OCI-M1 (cell line): Measurements from ENCODE around the gene VPS13D.
A peak's percentile ranks its signal among the peaks of the same experiment; 100 is the strongest.
"Not testable (repeated sequence)": the region's sequence is repeated elsewhere in the genome, so short reads cannot be mapped to it uniquely, and the experiment has no call there.

Experiments used
- DNase-seq: peaks from one replicate; lab custom pipeline; 2025; lab: John Stamatoyannopoulos, UW

The VPS13D gene

DNA sequence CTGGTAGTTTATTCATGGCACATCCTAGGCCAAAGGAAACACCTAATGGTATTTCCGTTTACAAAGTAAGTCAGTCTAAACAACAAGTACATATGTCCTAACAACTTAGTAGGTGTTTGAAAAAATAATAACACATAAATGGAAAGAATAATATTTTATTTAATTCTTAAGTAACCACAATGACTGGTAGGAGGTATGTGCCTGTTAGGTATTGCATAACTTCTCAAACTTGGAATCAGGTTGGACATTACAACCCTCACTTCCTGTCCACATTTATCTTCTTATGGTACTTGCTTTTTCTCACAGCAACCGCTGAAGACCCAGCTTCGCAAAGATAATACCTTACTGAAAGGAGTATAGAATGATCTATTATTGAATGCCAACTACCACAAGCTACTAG is 64.2 kb downstream of the VPS13D start:
- no peak for DNase-seq

DNA sequence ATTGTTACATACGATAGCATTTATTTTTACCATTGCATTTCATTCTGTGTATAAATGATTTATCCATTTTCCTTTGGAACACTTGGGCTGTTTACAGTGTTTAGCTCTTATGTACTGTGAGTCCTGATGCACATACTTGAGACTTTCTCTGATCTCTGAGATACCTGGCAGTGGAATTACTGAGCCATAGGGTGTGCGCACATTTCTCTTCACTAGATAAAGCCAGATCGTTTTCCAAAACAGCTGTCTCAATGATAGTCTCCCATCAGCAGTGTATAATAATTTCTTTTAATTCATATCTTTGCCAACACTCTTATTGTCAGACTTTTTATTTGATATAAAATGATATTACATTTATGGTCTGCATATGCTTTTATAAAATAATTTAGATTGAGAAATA is 66.2 kb downstream of the VPS13D start:
- DNase-seq = no peak

DNA sequence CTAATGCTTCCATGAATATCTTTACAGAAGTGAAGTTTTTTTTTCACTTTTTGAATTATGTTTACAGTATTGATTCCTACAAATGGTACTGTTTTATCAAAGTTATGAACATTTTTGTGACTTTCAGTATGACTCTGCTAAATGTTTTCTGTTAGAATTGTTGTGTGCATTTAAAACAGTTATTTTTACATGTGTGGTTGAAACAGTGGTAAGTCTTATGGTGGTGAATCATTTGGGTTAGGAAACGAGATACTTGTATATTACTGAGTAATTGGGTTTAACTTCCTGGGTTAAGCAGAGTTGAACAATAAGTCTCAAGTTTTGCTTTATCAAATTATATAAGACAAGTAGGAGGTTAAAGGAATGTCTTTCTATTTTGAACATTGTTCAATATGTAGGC is 66.8 kb downstream of the VPS13D start:
- peak; percentile 6 for DNase-seq

DNA sequence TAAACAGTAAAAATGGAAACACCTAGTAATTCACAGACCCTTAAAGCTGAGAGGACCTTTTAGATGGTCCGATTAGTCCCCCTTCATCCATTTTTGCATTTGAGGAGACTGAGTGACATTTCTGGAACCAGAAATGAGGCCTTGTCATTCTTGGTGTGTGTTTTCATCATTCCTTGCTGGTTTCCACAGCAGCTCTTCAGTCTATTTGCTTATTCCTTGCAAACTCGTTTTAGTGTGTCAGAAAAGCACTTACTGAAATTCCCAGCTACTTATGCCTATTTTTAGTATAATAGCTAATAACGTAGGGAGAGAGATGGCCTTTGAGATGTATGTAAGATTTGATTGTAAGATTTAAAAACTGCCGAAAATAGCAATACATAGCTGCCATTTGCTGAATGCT is 70.9 kb downstream of the VPS13D start:
- no peak for DNase-seq

DNA sequence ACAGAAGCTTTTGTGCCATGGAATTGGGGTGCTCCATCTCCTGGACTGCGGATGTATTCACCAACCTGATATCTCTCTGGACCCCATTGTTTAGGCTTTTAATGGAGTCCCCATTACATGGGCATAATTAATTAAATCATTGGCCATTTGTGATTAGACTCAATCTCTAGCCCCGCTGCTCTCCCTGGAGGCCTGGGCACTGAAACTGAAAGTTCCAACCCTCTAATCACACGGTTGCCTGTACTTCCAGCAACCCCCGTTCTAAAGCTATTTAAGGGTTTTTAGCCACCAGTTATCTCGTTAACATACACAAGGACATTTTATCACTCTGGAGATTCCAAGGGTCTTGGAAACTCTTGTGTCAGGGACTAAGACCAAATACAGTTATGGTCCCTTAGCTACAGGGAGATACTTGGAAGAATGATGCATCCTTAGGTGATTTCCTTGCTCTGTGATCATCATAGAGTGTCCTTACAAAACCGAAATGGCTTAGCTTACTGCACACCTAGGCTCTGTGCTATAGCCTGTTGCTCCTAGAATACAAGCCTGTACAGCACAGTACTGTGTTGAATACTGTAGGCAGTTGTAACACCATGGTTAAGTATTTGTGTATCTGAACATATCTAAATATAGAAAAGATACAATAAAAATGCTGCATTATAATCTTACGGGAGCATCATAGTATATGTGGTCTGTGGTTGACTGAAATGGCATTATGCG is 71.8 kb downstream of the VPS13D start:
- DNase-seq = no peak

DNA sequence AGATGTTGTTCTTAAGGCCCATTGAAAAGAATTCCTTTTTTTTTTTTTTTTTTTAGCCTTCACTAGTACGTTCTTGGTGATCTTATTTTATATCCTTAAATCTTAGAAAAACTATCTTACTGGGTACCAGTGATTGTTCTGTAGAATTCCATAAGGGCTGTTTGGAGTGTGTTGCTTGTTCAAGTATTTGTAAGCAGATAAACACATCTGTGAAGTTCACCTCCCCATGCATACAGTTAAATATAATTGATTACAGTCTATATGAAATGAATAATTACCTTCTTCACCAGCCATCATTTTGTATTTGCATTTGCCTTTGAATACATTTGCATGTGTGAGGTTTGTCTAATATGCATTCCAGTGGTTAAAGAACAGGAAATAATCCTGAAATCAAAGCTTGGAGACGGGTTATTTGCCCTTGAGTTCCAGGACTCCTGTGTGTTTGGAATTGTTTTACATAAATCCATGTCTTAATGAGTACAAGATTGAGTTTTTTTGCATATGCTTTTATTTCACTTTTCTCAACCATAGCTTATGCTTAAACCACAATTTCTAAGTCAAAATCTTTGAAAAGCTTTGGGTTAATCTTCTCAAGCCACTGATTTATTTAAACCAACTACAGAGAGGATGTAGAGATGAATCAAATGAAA is 73.1 kb downstream of the VPS13D start:
- DNase-seq = no peak

DNA sequence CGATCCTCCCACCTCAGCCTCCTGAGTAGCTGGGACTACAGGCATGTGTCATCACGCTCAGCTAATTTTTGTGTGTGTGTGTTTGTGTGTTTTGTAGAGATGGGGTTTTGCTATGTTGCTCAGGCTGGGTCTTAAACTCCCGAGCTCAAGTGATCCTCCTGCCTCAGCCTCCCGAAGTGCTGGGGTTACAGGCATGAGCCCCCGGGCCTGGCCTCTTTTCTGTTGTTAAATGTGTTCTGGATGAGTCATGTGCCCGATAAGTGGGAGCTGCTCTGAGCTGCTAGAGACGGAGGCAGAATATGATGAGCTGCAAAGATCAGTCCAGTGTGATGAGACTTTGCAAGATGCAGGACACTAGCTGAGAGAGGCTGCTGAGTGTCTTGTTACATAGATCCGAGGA is 75.5 kb downstream of the VPS13D start:
- no peak for DNase-seq

DNA sequence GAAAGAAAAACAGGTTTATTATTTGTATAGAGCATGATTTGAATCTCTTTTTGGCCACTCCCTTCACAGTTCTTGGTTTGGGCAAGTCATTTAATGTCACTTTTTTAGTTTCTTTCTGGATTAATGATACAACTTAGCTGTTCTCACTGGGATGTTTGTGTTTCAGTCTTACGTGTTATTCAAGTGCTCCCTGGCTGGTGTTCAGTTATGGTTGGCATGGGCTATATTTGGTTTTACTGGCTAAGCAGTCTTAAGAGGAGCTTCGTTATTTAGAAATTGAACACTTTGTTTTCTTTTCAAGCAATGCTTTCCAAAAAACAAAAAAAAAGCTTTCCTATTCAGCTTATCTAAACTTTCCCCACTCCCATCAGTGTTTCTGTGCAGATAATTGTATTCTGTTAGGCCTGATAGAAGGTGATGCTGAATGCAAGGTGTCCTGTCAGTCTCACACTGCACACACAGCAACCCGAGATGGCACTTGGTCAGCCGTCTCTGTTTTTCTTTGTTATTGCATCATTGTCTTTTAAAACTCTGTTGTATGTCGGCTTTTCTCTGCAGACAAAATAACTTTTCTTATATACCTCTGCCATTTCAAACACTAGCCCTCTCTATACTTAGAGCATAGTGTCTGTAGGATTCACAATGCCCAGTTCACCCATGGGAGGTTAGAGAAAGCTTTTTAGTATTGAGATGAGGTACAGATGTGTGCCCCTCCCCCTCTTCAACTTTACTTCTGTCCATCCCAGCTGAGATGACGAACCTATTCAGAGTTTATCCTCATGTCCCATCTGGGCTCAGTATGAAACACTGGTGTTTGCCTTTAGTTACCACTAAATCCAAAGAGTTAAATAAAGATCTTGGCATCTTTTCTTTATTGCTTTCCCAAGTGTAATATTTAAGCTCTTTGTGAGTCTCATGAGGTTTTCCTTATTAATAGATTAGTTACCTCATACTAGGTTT is 80.2 kb downstream of the VPS13D start:
- DNase-seq = no peak

DNA sequence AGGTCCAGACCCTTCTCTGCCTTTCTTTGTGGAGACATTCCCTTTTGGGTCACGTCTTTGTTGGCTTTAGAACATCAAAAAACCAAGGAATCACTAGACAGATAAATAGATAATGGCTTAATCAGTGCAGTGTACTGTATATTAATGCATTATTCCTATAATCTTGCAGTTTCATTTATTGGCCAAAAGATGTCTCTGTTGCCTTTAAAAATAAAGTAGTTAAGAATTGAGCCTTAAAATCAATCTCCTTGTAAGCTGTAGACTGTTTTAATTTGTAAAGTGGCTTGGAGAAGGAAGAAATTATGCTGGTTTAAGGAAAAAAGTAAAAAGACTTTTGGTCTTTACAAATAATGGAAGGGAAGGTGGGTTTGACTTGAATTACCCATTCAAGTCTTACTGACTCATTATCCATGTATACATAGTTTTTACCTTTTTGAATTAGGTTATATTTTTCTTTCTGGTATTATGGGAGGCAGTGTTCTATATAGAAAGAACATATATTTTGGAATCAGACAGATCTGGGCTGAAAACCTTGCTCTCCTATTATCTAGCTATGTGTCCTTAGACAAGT is 84.6 kb downstream of the VPS13D start:
- peak; percentile 60 for DNase-seq

DNA sequence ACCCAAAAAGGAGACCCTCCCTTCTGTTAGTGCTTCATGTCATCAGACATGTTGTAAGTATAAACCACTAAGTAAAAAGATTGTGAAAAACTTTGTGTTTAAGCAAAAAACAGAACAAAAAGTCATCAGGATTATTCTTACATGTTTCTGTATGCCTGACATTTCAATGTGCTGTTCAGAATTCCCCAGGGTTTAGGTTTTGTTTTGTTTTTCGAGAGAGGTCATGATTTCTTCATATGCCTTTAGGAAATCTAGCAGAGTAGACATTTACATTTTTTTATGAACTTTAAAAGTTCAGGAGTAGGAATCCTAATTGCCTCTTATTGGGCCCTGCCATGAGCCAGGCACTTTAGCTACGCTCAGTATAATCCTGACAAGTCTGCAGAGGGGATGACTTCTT is 85.3 kb downstream of the VPS13D start:
- DNase-seq = no peak

DNA sequence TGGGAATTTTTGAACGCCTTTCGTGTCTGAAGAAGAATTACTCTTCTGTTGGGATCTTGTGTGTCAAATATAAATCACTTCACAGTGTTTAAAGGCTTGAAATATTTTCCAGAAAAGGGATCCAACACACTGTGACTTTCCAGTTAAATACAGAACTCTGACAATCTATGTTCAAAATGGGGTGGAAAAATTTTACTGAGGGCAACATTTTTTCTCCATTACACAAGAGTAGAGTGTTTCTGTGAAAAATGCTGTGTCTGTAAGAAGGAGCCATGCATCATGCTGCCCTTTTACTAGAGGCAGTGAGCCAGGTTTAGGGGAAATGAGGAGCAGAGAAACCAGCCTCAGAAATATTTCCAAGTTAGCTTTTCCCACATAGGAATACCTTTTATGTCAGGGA is 86.5 kb downstream of the VPS13D start:
- no peak for DNase-seq

DNA sequence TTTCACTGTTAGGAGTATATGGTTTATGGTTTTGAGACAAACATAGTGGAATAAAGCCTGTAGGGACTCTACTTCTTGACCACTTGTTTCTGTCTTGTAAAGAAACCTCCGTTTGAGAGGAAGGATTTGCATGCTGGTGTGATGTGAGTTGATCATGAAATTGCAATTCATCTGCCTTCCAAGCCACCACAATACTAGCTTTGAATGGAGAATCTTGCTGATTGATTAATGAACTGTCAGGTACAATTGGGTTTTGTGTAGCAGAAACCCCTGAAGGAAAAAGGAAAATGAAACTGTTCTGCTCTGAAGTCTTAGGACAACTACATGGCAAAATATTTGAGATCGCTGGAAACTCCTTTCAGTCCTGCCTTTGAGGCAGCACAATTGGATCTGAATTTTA is 90.7 kb downstream of the VPS13D start:
- no peak for DNase-seq

DNA sequence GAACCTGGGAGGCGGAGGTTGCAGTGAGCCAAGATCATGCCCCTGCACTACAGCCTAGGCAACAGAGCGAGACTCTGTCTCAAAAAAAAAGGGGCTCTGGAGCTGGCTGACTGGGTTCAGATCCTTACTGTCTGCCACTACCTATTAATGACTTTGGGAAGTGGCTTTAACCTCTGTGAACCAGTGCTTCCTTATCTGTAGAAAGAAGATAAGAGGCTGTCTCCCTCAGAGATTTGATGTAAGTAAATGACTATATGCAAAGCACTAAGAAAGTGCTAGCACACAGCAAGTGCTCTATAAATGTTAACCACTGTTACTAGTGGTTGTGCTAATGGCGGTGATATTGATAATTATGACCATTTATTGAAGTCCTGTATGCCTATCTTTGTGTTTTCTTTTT is 94.6 kb downstream of the VPS13D start:
- no peak for DNase-seq

DNA sequence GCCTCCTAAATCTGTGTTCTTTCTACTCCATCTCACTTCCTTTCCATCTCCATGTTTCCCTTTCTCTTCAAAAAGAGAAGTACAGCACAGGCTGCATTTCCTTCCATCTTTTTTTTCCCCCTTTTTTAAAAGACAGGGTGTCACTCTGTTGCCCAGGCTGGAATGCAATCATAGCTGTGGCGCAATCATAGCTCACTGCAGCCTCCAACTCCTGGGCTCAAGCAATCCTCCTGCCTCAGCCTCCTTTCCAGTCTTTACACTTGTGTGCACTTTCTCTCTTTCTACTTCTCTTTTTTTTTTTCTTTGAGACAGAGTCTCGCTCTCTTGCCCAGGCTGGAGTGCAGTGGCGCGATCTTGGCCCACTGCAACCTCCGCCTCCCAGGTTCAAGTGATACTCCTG is 95.1 kb downstream of the VPS13D start:
- not testable (repeated sequence) for DNase-seq

DNA sequence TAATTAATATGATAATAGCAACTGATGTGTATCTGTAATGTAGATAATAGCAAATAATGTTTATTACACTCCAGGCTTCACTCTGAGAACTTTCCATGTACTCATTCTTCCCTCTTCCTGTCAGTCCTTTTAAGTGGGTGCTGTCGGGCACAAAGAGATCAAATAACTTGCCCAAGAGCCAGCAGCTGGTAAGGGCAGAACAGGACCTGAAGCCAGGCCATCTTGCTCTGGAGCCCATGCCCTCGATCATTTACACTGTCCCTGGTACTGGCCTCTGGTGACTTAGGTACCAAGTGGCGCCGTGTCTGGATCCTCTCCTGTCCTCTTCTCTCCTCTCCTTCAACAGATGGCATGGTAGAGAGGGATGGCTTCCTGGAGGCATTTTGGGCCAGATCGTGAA is 97.2 kb downstream of the VPS13D start:
- DNase-seq = no peak

DNA sequence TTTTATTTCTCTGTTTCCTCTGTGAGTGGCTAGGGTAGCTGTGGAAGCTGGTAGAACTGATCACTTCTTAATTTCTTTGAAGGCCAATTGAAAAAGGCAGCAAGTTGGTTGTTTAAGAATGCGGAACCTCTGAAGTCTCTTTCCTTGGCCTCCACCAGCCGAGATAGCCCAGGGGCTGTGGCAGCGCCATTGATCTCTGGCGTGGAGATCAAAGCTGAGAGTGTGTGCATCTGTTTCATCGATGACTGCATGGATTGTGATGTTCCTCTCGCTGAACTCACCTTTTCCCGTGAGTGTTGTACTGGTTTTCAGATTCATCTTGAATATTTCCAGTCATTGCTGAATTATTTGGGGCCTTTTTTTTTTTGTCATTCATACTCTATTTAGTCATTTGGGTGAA is 97.7 kb downstream of the VPS13D start:
- DNase-seq = no peak

DNA sequence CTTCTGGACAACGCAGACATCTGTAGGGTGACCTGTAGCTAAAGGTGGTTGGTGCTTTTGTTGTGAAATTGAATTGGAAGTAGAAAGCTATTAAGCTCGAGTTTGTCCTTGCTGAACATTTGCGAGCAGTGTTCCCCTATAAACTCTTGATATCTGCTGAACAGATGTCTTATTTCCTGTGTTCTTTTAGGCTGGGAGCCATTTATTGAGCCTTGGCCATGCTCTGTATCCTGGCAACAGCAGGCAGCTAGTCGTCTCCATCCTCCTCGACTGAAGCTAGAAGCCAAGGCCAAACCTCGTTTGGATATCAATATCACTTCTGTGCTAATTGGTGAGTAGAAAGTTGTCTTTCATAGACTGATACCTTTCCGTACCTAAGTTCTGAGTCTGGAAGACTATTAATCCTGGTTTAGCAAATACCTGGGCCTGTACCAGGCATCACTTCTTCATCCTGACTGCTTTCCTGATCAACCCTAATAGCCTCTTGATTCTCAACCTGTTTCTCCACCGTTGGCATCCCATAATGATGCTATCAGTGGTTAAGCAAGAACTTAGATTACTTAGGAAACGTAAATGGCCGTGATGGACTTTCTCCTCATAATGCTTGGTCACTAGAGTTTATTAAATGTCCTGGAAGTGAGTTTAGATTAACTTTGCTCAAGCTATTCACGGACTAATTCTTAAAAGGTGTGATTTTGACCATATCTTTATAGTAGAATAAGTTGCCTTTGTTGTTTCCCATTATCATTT is 103.4 kb downstream of the VPS13D start:
- no peak for DNase-seq

DNA sequence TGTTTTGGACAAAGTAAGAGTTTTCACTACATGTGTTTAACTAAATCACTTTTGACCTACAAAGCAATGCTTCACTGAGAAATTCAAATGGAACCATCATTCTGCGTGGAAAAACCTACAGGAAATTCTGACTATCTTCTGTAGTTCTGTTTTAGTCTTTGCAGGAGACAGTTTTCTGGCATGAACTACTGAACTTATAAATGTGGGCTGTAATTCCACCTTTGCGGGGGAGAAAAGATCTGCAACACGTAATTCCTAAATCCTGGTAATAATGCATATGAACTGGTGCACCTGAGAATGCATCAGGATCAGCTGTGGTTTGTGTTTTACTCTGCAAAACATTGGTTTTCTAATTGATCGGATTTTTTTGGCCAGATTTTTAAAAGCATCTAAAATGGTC is 106.0 kb downstream of the VPS13D start:
- DNase-seq = no peak

DNA sequence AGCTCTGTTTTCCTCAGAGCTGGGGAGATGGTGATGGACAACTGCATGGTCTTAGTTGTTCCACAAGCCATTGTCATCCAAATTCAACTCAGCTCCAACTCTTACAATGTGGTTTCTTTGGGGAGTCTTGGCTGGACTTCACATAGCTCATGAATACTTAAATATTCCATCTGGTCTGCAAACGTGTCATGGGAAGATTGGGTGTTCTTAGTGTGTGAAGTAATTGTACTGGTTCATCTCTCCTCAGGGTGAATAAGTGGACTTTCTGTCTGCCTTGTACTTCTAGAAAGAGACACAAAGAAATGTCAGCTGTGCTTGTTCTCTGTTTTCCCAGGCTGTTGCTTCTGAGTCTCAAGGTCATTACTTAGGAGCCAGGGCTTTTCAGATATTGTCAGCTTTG is 106.6 kb downstream of the VPS13D start:
- no peak for DNase-seq

DNA sequence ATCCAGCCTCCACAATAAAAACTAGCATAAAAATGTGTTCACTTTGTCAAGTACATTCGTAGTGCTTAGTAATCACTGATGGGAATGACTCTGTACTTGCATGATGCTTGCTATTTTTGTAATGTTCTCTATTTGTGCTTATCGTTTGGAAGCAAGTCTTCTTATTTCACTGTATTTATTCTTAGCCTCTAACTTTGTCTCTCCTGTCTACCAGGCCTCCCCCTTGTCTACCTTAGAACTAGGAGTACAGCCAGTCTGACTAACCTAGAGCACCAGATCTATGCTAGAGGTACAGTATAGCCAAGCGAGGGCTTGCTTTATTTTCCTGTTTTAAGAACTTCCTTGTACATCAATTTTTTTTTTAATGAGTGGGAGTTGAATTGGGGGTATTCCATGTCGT is 108.2 kb downstream of the VPS13D start:
- DNase-seq = no peak

DNA sequence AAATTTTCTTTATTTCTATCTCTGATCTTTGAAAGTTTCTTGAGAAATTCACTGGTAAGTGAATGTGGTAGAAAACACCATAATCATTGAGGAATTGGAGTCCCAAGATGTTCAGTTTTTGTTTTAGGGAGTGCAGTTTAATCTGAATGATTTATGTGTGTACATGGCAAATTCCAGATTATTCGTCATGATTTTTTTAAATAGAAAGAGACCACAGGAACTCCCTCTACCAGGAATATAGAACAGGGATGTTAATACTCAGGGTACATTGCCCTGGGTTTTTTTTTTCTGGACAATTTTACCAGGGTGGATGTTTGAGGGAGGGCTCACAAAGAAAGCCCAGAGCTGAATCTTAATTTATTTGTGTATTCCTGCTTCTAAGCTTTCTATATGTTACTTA is 109.0 kb downstream of the VPS13D start:
- no peak for DNase-seq

DNA sequence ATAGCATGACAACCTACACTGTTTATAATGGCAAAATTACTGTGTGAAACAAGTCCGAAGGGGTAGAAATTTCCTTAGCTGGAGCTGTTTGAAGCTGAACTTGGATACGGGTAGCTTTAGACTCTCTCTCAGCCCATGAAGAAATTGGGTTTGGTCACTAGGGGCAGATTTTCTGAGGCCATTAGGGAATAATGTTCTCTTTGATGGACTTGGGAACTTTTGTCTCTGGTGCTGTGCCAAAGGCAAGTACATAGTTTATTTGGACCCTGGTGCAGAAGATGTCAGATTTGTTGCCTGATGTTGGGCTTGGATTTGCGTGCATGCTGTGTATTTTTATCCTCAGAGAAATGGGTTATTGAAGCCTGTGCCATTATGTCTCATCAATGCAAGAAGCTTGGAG is 109.6 kb downstream of the VPS13D start:
- DNase-seq = peak; percentile 22
